ENCODE results near the gene C10orf95.

Gene C10orf95

GRCh38 chr10:102414749-102415148 lies 36.6 kb downstream of the C10orf95 start:
- TF ChIP-seq, protein P1, sequence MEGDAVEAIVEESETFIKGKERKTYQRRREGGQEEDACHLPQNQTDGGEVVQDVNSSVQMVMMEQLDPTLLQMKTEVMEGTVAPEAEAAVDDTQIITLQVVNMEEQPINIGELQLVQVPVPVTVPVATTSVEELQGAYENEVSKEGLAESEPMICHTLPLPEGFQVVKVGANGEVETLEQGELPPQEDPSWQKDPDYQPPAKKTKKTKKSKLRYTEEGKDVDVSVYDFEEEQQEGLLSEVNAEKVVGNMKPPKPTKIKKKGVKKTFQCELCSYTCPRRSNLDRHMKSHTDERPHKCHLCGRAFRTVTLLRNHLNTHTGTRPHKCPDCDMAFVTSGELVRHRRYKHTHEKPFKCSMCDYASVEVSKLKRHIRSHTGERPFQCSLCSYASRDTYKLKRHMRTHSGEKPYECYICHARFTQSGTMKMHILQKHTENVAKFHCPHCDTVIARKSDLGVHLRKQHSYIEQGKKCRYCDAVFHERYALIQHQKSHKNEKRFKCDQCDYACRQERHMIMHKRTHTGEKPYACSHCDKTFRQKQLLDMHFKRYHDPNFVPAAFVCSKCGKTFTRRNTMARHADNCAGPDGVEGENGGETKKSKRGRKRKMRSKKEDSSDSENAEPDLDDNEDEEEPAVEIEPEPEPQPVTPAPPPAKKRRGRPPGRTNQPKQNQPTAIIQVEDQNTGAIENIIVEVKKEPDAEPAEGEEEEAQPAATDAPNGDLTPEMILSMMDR (IDR thresholded peaks at IDR 0.05), result no peak

- TF ChIP-seq, protein P1 (IDR thresholded peaks at IDR 0.05), result no peak
These were observed 37.4 kb downstream of the C10orf95 start for GRCh38 chr10:102413806-102414561.

DNA sequence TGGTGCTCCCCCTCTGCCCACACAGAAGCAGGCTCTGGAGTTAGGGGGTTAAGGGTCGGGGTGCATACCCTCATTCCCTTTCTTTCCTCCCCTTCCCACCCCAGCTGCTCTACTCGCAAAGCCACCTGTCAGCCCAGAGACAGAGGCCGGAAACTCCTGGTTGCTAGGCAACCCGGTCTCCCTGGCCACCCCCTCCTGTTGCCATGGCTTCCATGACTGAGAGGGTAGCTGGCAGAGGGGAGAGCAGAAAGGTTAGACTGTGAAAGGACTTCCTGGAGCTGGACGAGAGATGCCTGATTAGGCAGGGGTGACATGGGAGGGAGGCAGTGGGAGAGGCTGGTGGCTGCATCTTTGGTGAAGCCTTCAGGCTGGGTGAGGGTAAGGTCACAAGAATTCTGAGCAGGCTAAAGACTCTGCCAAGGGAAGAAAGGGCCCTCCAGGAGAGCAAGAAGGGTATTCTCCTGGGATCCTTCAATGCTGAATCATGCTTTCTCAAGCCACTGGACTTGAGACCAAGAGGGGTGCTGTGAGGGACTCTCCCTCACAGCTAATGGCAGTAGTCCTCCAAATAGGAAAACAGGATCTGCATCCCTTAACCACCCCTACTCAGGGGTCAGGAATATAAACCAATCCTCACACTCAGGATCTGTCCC lies 38.2 kb downstream of the C10orf95 start:
- TF ChIP-seq, protein P1 (IDR thresholded peaks at IDR 0.05), result no peak

DNA sequence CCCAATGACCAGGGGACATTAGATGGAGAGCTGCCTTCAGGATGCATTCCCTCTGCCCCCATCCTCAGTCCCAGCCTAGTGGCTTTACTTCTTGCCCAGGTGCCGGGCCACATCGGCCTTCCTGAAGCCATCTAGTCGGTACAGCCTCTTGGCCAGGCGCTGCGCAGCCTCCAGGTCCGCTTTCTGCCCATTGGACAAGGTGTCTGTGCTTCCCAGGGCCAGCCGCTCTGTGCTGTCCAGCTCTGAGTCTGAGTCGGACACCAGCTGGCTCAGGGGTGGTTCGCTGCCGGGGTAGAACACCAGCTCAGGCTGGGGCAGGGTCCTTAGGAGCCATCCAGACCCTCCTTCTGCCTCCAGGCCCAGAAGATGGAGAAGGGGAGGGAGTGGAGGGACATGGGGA lies 39.0 kb downstream of the C10orf95 start:
- TF ChIP-seq, protein P1 (IDR thresholded peaks at IDR 0.05), result no peak

- TF ChIP-seq, protein P1 (IDR thresholded peaks at IDR 0.05), result no peak
These were observed 39.7 kb downstream of the C10orf95 start for GRCh38 chr10:102411341-102412255.

- TF ChIP-seq, protein P1 (IDR thresholded peaks at IDR 0.05), result no peak
These were observed 40.8 kb downstream of the C10orf95 start for GRCh38 chr10:102410429-102411073.

All from LNCAP (cell line).